Skeletal muscle satellite cell (primary cell): ENCODE measurements around the gene AP2A1.
A peak's percentile ranks its signal among the peaks of the same experiment; 100 is the strongest.
"Not testable (repeated sequence)": the region's sequence is repeated elsewhere in the genome, so short reads cannot be mapped to it uniquely, and the experiment has no call there.

Experiments
- H3K27me3 ChIP-seq: 2 replicates; pipeline ENCODE4 v1.7.0; 2013; ENCODE audit warnings: low read length; ENCODE audit not compliant: control insufficient read depth, insufficient read depth
- H3K36me3 ChIP-seq: 2 replicates; pipeline ENCODE4 v1.7.0; 2013; ENCODE audit warnings: mild to moderate bottlenecking, control low read depth, low read length; ENCODE audit not compliant: insufficient read depth
- H3K4me1 ChIP-seq: 2 replicates; pipeline ENCODE4 v1.7.0; 2013; ENCODE audit warnings: low read length; ENCODE audit not compliant: control insufficient read depth, insufficient read depth
- H3K4me2 ChIP-seq: 2 replicates; pipeline ENCODE4 v1.7.0; 2013; ENCODE audit warnings: mild to moderate bottlenecking, low read length
- H3K4me3 ChIP-seq: 2 replicates; pipeline ENCODE4 v1.7.0; 2013; ENCODE audit warnings: low read length
- H3K9ac ChIP-seq: 2 replicates; pipeline ENCODE4 v1.7.0; 2013; ENCODE audit warnings: mild to moderate bottlenecking, low read depth, low read length, moderate library complexity
- H3K9me3 ChIP-seq: replicated peaks from 2 replicates; pipeline ENCODE4 v1.7.0; 2013; ENCODE audit warnings: mild to moderate bottlenecking, control low read depth, low read length

Gene AP2A1

GRCh38 chr19:49819452-49820115 lies 52.8 kb downstream of the AP2A1 start:
- H3K9me3 ChIP-seq, H3K27me3 ChIP-seq: not testable (repeated sequence)
- Histone ChIP-seq H3K4me2 (peak overlapping the region; percentile 82), H3K9ac (peak overlapping the region; percentile 93), H3K4me3 (peak overlapping the region; percentile 88), H3K4me1 (peaks cover 11% of the 10 kb centered on the region), H3K36me3 (peaks cover 14% of the 10 kb centered on the region)

GRCh38 chr19:49820125-49820524 lies 53.3 kb downstream of the AP2A1 start:
- no peaks in the 10 kb centered on the region for H3K9me3 ChIP-seq
- peaks cover 9% of the 10 kb centered on the region for H3K4me1 ChIP-seq
- H3K36me3 ChIP-seq = peaks cover 19% of the 10 kb centered on the region
- H3K27me3 ChIP-seq = no peaks in the 10 kb centered on the region
- H3K4me2 ChIP-seq = no peak overlapping the region
- no peak overlapping the region for H3K4me3 ChIP-seq
- no peak overlapping the region for H3K9ac ChIP-seq

GRCh38 chr19:49823472-49823871 lies 56.7 kb downstream of the AP2A1 start:
- Histone ChIP-seq H3K36me3 (peaks cover 27% of the 10 kb centered on the region), H3K9me3 (no peaks in the 10 kb centered on the region), H3K4me3 (no peak overlapping the region), H3K27me3 (no peaks in the 10 kb centered on the region), H3K4me2 (no peak overlapping the region), H3K4me1 (peaks cover 9% of the 10 kb centered on the region), H3K9ac (no peak overlapping the region)

GRCh38 chr19:49824662-49825061 lies 57.9 kb downstream of the AP2A1 start:
- no peak overlapping the region for H3K4me2 ChIP-seq
- H3K27me3 ChIP-seq = no peaks in the 10 kb centered on the region
- H3K9ac ChIP-seq = no peak overlapping the region
- no peaks in the 10 kb centered on the region for H3K9me3 ChIP-seq
- no peak overlapping the region for H3K4me3 ChIP-seq
- H3K4me1 ChIP-seq = peaks cover under 1% of the 10 kb centered on the region
- peaks cover 36% of the 10 kb centered on the region for H3K36me3 ChIP-seq

- Histone ChIP-seq H3K9ac (no peak overlapping the region), H3K4me1 (peaks cover 6% of the 10 kb centered on the region), H3K4me3 (no peak overlapping the region), H3K36me3 (peaks cover 49% of the 10 kb centered on the region), H3K27me3 (no peaks in the 10 kb centered on the region), H3K4me2 (no peak overlapping the region), H3K9me3 (no peaks in the 10 kb centered on the region)
Observed at GRCh38 chr19:49827034-49827433, 60.2 kb downstream of the AP2A1 start.

- H3K4me1 ChIP-seq = peaks cover 14% of the 10 kb centered on the region
- H3K36me3 ChIP-seq = peaks cover 53% of the 10 kb centered on the region
Observed at GRCh38 chr19:49829200-49829599, 62.4 kb downstream of the AP2A1 start.

GRCh38 chr19:49829721-49830120 lies 62.9 kb downstream of the AP2A1 start:
- Histone ChIP-seq H3K36me3 (peaks cover 56% of the 10 kb centered on the region), H3K9ac (no peak overlapping the region)

More at GRCh38 chr19:49829200-49829599, 62.4 kb downstream of the AP2A1 start:
- Histone ChIP-seq H3K9ac (no peak overlapping the region), H3K4me3 (no peak overlapping the region), H3K9me3 (no peaks in the 10 kb centered on the region), H3K27me3 (no peaks in the 10 kb centered on the region), H3K4me2 (no peak overlapping the region)

GRCh38 chr19:49830766-49831165 lies 64.0 kb downstream of the AP2A1 start:
- Histone ChIP-seq H3K4me3 (no peak overlapping the region), H3K4me1 (peaks cover 14% of the 10 kb centered on the region), H3K4me2 (no peak overlapping the region), H3K9ac (no peak overlapping the region), H3K9me3 (no peaks in the 10 kb centered on the region), H3K36me3 (peaks cover 58% of the 10 kb centered on the region), H3K27me3 (no peaks in the 10 kb centered on the region)

More at GRCh38 chr19:49829721-49830120, 62.9 kb downstream of the AP2A1 start:
- no peaks in the 10 kb centered on the region for H3K27me3 ChIP-seq
- no peak overlapping the region for H3K4me2 ChIP-seq
- H3K4me3 ChIP-seq = no peak overlapping the region
- H3K4me1 ChIP-seq = peaks cover 14% of the 10 kb centered on the region
- no peaks in the 10 kb centered on the region for H3K9me3 ChIP-seq

- no peak overlapping the region for H3K9ac ChIP-seq
- peaks cover 64% of the 10 kb centered on the region for H3K36me3 ChIP-seq
Observed at GRCh38 chr19:49831592-49831991, 64.8 kb downstream of the AP2A1 start.

GRCh38 chr19:49832556-49832955 lies 65.8 kb downstream of the AP2A1 start:
- H3K4me3 ChIP-seq = no peak overlapping the region
- no peaks in the 10 kb centered on the region for H3K27me3 ChIP-seq
- H3K36me3 ChIP-seq = peaks cover 67% of the 10 kb centered on the region
- H3K4me2 ChIP-seq = no peak overlapping the region
- H3K4me1 ChIP-seq = peaks cover 14% of the 10 kb centered on the region
- no peak overlapping the region for H3K9ac ChIP-seq
- no peaks in the 10 kb centered on the region for H3K9me3 ChIP-seq

More at GRCh38 chr19:49831592-49831991, 64.8 kb downstream of the AP2A1 start:
- no peak overlapping the region for H3K4me2 ChIP-seq
- no peak overlapping the region for H3K4me3 ChIP-seq
- no peaks in the 10 kb centered on the region for H3K27me3 ChIP-seq
- no peaks in the 10 kb centered on the region for H3K9me3 ChIP-seq
- H3K4me1 ChIP-seq = peaks cover 14% of the 10 kb centered on the region

- Histone ChIP-seq H3K36me3 (peaks cover 75% of the 10 kb centered on the region), H3K9ac (no peak overlapping the region), H3K27me3 (no peaks in the 10 kb centered on the region), H3K4me3 (no peak overlapping the region), H3K4me1 (peaks cover 14% of the 10 kb centered on the region), H3K9me3 (no peaks in the 10 kb centered on the region), H3K4me2 (no peak overlapping the region)
Observed at GRCh38 chr19:49833599-49833998, 66.8 kb downstream of the AP2A1 start.

- Histone ChIP-seq H3K4me3 (no peak overlapping the region), H3K36me3 (peaks cover 86% of the 10 kb centered on the region), H3K4me2 (no peak overlapping the region), H3K9me3 (no peaks in the 10 kb centered on the region), H3K4me1 (peaks cover 14% of the 10 kb centered on the region), H3K9ac (no peak overlapping the region), H3K27me3 (no peaks in the 10 kb centered on the region)
Observed at GRCh38 chr19:49835562-49835961, 68.8 kb downstream of the AP2A1 start.
